T47D (cell line): Measurements from ENCODE around the gene PITHD1.
"Not testable (repeated sequence)": the region's sequence is repeated elsewhere in the genome, so short reads cannot be mapped to it uniquely, and the experiment has no call there.

Experiments used
- DNase-seq, 2 experiments: peaks; one replicate each; pipeline versions ENCODE4 v3.0.0 to v3.0.0-alpha.2; 2011 to 2012; ENCODE audit warnings: low read depth in 1 of 2, low spot score in 1 of 2
- JUND ChIP-seq: IDR thresholded peaks from 2 replicates; pipeline ENCODE4 v1.6.1; 2012; ENCODE audit warnings: low read depth
- in situ Hi-C: cut with HindIII; loops from 2 replicates; pipeline ENCODE4 v1.10.0; 2016; ENCODE audit warnings: low sequenced_read_pairs, low pct_unique_long_range_greater_than_20kb

The PITHD1 gene

DNA sequence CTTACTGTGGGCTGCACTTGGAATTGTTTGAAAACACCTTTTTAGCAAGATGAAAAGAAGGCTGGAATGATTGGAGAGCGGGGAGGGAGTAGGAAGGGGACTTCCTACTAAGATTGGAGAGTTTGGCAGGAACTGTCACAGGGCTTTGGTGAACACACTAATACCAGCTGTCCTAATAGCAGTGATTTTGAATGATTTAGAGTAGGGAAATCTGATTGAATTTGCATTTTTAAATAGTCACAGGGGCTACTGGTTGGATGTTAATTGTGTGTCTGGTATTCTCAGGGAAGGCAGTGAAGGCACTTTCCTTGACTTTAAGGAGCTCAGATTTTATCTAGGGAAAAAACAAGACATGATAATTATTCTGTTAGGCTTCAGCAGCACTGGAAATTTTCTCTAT, 49.5 kb downstream of the PITHD1 start:
- DNase-seq, result no peak
- TF ChIP-seq JUND, result no peak
- in situ Hi-C loops, result no loop called here

DNA sequence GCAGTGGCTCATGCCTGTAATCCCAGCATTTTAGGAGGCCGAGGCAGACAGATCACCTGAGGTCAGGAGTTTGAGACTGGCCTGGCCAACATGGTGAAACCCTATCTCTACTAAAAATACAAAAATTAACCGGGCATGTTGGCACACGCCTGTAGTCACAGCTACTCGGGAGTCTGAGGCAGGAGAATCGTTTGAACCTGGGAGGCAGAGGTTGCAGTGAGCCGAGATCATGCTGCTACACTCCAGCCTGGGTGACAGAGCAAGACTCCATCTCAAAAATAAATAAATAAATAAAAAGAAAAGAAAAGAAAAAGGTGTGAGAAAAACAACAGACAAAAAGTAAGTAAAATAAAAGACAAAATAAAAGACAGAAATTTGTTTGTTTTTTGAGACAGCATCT, 55.9 kb downstream of the PITHD1 start:
- in situ Hi-C loops, DNase-seq: not testable (repeated sequence)

DNA sequence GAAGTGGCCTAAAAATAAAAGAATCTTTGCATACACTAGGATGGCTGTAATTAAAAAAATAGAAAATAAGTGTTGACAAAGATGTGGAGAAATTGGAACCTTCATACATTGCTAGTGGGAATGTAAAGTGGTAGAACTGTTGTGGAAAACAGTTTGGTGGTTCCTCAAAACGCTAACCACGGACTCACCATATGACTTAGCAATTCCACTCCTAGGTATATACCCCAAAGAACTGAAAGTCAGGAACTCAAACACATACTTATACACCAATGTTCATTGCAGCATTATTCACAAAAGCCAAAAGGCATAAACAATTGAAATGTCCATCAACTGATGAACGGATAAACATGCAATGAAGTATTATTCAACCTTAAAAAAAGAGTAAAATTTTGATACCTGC, 57.8 kb downstream of the PITHD1 start:
- DNase-seq, result no peak
- in situ Hi-C loops, result no loop called here
- no peak for TF ChIP-seq JUND
